RWPE1 (cell line): ENCODE results near the gene LIPM.
A peak's percentile ranks its signal among the peaks of the same experiment; 100 is the strongest.

Source experiments
- CTCF ChIA-PET: fragments of 350-600 bp; sonication (Branson Sonifier 250); formaldehyde crosslinking; extraction: SDS; loops from one replicate; lab custom pipeline; 2021; lab: Yijun Ruan, JAX
- POLR2A ChIA-PET: fragments of 400-600 bp; formaldehyde crosslinking; extraction: SDS; loops from one replicate; lab custom pipeline; 2020; ENCODE audit warnings: antibody characterized with exemption; ENCODE audit not compliant: low non-redundant PET; lab: Yijun Ruan, JAX
- DNase-seq: peaks from one replicate; pipeline ENCODE4 v3.0.0; 2012; ENCODE audit warnings: low spot score
- H3K27ac ChIP-seq: fragments of 450-650 bp; 2 replicates; pipeline ENCODE4 v1.5.1; 2017
- TF ChIP-seq, protein P1 (sequence below): fragments of 450-650 bp; conservative IDR thresholded peaks from 2 replicates; pipeline ENCODE4 v1.5.1; 2017; ENCODE audit warnings: low read depth, mild to moderate bottlenecking

LIPM gene

DNA sequence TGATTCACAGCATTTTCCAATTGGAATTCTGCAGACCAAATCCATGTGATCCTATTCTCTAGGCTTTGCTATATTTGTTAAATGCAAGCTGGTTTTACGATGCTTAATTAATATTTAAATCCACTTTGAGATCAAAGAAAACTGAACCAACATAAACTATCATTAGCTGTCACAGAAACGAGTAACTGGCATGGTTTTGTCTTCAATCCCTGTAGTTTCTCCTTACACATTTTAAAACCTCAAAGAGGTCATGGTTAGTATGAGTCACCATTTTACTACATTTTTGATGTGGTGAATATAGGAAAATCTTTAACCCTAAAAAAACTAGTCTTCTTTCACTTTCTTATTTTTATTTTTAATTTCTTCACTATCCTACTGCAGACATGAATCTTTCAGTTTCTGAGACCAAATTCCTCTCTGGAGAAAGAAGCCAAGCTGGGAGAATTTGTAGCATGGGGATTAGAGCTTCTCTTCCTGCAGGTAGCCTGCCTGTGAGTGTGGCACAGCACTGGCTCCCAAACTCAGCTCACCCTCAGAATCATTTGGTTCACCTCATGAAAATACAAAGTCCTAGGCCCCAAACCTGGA is 8.7 kb upstream of the LIPM start:
- H3K27ac ChIP-seq, result no peak overlapping the region
- CTCF ChIA-PET, result interaction anchor here (0.7 to 1.2 kb wide), 4 partner anchors 16 to 232 kb away, joined by 3 to 8 read pairs (median 4); no protein-coding TSS in a partner anchor
- peak; percentile 21 for DNase-seq
- POLR2A ChIA-PET, result no interaction called here
- TF ChIP-seq, protein P1, sequence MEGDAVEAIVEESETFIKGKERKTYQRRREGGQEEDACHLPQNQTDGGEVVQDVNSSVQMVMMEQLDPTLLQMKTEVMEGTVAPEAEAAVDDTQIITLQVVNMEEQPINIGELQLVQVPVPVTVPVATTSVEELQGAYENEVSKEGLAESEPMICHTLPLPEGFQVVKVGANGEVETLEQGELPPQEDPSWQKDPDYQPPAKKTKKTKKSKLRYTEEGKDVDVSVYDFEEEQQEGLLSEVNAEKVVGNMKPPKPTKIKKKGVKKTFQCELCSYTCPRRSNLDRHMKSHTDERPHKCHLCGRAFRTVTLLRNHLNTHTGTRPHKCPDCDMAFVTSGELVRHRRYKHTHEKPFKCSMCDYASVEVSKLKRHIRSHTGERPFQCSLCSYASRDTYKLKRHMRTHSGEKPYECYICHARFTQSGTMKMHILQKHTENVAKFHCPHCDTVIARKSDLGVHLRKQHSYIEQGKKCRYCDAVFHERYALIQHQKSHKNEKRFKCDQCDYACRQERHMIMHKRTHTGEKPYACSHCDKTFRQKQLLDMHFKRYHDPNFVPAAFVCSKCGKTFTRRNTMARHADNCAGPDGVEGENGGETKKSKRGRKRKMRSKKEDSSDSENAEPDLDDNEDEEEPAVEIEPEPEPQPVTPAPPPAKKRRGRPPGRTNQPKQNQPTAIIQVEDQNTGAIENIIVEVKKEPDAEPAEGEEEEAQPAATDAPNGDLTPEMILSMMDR, result no peak

DNA sequence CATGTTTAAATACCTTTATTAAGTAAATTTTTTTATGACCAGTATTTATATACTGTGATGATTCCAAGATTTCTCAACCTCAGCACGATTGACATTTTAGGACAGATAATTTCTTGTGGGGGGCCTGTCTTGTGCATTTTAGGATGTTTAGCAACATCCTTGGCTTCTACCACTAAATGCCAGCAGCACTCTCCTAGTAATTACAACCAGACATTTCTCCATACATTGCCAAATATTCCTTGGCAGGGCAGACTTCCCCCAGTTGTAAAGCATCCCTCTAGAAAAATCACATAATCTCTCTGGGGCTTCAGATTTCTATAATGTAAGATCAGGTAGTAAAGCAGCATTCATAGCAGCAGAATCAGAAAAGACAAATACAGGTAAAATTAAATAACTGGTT is 7.8 kb upstream of the LIPM start:
- TF ChIP-seq, protein P1, result no peak
- H3K27ac ChIP-seq, result no peak overlapping the region
- DNase-seq, result no peak
- POLR2A ChIA-PET, result no interaction called here
- CTCF ChIA-PET, result interaction anchor here (0.7 to 1.2 kb wide), 4 partner anchors 15 to 169 kb away, joined by 3 to 5 read pairs (median 4); no protein-coding TSS in a partner anchor

DNA sequence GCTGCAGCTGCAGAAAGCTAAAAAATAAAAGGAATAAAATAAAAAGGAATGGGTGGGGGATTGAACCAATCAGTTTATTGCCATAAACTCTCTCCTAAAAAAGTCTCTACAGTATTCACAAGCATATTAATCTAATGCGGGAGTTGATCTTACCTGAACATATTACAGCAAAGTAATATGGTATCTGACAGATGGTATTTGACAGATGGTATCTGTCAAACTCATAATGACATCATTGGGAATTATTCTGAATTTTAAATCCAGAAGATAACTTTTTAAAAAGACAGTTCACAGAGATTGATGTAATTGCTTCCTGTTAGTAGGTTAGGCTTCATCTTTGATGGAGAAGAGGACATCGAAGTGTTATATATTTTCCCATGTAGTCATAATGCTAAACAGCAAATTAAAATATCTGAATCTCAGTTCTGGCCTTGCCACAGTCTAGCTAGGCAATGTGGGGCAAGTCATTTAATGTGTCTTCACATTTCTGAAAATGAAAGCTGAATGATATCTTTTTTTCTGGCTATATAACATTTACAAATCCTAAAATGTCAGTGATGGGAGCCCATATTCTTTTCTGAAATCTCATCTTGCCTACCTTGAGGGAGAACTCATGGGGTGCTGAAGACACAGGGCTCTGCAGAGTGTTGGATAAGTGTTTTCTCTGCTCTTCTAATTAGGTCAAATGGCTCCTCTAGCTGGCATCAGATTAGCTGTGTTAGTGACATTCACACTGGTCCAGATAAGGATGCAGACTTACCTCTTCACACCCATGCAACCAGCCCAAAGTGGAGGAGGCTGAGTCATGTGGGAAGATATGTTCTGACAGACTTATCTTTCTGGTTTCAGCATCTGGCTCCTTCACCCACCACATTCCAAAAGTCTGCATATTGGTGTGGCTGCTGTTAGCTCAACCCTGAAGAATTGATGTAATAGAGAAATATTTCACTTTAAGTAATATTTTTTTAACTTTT is 2.1 kb upstream of the LIPM start:
- CTCF ChIA-PET, result interaction anchor here (0.5 to 0.7 kb wide), 3 partner anchors 9 to 233 kb away, joined by 3 read pairs; no protein-coding TSS in a partner anchor
- DNase-seq, result peak; percentile 21
- TF ChIP-seq, protein P1, result no peak
- POLR2A ChIA-PET, result no interaction called here
- H3K27ac ChIP-seq, result no peak overlapping the region

DNA sequence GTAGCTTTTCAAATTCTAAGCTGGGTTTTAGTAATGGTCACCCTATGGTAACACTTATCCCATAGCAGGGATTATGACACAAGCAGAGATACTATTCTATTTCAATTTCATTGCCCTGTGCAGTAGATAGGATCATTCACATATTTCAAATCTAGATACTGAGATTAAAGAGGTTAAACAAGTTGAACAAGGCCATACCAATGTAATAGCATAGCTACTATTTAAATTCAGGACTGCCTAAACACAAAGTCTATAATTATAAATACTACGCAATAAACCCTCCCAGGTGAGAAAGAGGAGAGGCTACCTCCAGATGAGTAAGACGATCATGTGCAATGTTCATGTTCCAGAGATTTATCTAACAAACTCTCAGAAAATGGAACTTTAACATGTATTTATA is 1.1 kb downstream of the LIPM start:
- ChIA-PET CTCF (interaction anchor here (0.6 to 1.4 kb wide), 3 partner anchors 11 to 219 kb away, joined by 3 to 4 read pairs (median 4); no protein-coding TSS in a partner anchor), POLR2A (no interaction called here)
- H3K27ac ChIP-seq, result no peak overlapping the region
- TF ChIP-seq, protein P1, result no peak
- DNase-seq, result no peak

DNA sequence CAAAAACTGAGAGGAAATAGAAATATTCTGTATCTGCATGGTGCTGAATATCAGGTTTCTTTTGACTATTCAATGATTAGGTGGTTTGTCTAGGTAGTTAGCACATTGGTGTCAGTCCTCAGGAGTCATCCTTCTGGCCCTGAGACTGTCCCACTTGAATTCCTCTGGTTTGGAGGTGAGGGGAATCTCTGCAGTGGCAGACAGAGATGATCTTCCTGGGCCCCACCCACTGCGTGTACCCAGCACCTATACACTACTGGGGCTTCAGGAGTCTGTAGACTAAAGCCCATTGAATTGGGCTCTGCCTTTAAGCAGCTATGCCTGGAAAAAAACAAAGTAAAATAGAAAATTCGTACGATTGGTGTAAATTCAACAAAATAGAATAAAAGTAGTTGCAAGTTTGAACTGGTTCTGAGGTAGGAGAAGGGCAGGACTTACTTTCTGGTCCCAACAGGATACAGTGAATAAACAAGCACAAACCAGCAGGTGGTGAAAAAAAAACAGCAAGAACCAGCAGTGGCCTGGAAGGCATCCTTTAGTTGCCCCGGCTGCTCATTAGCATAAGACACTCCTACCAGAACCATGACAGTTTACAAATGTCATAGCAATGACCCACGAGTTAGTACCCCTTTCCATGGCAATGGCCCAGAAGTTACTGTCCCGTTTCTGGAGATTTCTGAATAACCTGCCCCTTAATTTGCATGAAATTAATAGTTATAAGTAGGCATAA is 1.7 kb downstream of the LIPM start:
- DNase-seq, result no peak
- ChIA-PET POLR2A (no interaction called here), CTCF (interaction anchor here (0.6 to 1.4 kb wide), 3 partner anchors 117 to 239 kb away, joined by 3 to 6 read pairs (median 4); no protein-coding TSS in a partner anchor)
- no peak overlapping the region for H3K27ac ChIP-seq
- TF ChIP-seq, protein P1, result no peak
